HG02678 (cell line): ENCODE results near the gene MLPH.

Experiments
- ATAC-seq: cut with Tn5 transposase; IDR thresholded peaks from one replicate; pipeline ENCODE4 v1.9.1; 2021; ENCODE audit warnings: mild to moderate bottlenecking, moderate library complexity; ENCODE audit not compliant: unreplicated experiment

Gene MLPH

DNA sequence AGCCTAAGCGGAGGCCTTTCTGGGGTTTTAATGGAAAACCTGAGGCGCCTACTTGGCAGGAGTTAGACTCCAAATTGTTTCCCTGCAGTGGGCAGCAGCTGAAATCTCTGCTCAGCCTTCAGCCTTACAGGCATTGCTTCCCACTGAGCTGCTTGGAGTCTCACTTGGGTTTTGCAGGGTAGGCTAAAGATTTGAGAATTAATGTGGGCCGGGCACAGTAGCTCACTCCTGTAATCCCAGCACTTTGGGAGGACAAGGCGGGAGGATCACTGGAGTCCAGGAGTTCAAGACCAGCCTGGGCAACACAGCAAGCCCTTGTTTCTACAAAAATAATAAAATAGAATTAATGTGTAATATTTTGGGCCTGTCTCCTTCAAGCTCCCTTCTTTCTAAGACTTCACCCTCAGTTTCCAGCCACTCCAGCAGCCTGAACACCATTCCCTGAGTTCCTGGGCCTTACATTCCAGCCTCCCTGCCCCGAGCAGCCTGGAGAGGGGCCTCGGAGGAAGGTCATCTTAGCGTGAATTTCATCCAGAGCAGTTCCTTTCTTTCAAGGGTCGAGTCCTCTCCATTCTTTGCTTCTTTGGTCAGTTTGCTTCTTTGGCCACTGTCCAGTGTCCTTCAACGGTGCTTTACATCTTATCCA is 112.5 kb downstream of the MLPH start:
- no peak for ATAC-seq

DNA sequence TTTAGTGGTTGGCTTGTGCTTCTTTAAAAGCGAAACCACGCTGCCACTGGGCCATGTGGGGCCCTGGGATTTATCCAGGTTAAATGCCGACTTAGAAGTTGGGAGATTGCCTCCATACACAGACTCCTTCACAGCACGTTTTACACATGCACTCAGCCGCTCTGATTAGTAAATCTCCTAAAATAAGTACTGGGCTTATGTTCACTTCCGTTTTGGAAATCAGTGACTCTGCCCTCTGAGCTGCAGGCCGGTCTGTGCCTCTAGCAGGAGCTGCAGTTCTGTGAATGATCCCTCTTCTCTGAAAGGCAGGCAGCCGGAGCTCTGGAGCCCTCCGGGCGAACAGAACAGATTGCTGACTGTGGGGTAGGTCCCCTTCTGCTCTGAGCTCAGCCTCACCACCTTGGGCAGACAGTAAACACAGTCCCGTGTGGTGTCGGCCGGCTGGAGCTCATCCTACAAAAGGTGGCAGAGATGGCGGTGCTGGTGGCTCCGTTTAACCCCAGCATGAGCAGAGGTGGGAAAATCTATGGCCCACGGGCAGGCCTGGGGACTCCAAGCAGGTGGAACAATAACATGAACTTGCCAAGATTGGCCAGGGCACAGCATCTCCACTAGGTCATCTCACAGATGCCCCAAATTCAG is 113.3 kb downstream of the MLPH start:
- no peak for ATAC-seq

DNA sequence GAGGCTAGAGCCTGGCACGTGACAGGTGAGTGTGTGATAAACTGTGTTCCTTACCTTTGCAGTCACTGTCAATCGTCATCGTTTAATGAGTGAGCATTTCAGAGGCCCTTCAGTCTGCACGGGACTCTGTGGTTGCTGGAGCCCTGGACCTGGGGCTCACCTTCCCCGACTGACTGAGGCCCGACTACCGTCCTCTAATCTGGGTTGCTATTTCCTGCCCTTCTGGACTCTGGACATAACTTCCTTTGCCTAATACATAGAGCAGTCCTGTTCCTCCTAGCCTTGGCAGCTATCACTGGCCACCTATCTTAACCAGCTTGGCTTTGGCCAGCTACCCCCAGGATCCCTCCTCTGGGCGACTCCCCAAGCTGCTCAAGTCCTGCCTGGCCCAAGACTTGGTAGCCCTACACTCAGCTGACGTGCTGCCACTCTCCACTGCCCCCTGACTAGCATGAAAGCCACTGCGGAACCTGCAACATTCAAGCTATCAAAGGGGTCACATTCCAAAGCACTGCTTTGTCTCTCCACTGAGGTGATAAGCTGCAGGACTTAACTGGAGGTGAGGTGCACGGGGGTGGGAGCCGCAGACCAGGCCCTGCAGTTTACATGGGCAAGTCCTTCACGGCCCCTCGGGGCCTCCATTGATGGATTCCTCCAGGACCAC is 114.5 kb downstream of the MLPH start:
- ATAC-seq: no peak

DNA sequence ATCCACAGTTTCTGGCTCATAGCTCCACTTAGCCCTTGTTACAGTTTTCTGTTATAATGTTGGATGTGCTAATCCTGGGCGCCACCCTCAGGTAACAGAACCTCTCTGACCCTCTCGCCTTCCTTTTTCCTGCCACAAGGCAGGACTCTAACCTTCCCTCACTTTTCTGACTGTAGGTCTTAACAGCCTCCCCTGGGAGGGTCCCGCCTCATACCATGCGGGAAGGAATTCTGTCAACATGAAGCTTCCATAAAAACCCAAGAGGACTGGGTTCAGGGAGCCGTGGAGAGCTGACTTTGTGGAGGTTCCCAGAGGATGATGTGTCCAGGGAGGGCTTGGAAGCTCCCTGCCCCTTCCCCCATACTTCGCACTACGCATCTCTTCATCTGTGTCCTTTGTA is 115.4 kb downstream of the MLPH start:
- ATAC-seq: no peak

DNA sequence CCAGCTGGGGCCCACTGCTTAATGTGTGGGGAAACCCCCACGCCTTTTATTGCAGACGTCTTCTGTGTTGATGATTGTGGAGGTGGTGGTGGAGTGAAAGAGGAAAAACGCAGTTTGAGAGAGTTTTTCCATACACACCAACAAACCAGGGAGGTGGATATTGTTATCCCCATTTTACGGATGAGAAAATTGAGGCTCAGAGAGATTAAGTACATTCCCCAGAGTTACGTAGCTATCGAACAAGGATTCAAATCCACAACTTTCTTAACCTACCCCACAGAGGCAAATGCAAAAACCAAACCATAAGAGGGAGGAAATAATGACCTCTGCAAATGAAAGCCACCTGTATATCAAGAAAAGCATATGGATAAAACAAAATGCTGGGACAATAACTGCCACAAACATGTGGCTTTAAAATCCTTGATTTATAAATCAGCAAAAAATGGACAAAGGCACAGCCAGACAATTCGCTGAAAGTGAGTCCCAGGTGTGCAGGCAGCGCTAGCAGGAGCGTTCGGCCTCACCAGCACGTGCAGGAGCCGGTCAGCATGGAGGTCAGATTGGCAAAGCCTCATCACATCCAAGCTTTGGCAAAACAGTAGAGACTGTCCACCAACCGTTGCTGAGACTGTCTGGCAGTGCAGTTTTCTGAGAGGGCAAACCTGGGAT is 116.1 kb downstream of the MLPH start:
- no peak for ATAC-seq

DNA sequence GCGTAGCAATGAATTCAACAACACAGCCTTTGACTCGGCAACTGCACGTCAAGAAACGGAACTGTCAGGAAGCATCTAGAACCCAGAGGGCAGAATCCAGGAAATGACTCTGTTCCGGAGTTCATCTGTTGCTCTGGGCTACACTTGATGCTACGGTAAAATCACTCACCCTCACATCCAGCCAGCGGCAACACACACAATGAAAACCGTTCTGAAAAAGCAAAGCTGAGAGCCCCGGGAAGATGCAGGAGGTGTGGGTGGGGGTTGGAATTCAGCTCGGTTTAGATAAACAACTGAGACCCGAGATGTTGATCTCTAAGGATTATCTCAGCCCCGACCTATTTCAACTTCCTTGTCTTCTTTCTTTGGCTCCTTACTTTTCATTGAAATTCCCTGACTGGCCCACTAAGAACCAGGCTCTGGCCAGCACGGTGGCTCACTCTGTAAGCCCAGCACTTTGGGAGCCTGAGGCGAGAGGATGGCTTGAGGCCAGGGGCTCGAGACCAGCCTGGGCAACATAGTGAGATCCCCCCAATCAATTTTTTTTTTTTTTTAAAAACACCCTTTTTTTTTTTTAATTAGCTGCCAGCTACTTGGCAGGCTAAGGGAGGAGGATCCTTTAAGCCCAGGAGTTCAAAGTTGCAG is 116.8 kb downstream of the MLPH start:
- ATAC-seq: peak; percentile 69

DNA sequence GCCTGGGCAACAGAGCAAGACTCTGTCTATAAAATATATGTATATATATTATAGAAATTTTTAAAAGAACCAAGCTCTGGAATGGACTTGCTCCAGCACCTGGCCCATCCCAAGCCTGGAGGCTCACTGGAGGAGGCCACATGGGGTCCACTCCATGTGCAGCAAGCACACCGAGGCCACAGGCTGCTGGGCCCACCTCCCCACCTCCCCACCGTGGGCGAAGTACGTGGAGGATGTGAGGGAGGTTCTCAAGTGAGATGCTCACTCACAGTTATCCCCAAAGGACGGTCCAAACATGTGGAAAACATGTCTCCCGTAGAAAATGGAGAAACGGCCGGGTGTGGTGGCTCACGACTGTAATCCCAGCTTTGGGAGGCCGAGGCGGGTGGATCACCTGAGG is 117.3 kb downstream of the MLPH start:
- no peak for ATAC-seq
